Measurements from ENCODE around the gene SSBP3.
A peak's percentile ranks its signal among the peaks of the same experiment; 100 is the strongest.

SSBP3 gene

DNA sequence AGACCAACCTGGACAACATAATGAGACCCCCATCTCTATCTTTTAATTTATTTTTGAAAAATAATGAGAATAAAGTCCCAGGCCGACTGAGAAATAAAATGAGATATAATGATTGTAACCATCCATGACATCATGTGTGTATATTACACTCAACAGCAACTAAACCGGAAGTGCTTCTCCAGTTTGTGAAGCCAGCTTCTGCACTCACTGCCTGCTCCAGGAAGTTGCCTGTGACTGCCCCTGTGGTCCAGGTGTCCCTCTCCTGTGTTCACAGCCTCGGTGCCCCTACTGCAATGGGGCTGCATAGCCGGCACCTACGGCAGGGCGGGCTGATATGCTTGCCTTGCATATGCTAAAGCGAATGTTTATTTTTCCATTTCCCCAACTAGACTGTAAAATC is 68.3 kb downstream of the SSBP3 start:
- Histone ChIP-seq H3K9ac (ENCODE audit: low read depth in 1 of 2, low read length in 2 of 2) (peak overlapping the region in 1 of 2 donors; percentile 30), H3K4me1 (ENCODE audit: control insufficient read depth in 2 of 2, insufficient read depth in 2 of 2, low read length in 2 of 2) (peaks cover 14 to 22% of the 10 kb centered on the region in 2 donors), H3K27ac (ENCODE audit: low read depth in 2 of 2, low read length in 2 of 2) (no peak overlapping the region), H3K4me3 (ENCODE audit: low read length in 2 of 2) (no peak overlapping the region), H3K27me3 (ENCODE audit: control insufficient read depth in 2 of 2, insufficient read depth in 2 of 2, low read length in 2 of 2) (no peaks in the 10 kb centered on the region), H3K36me3 (ENCODE audit: control insufficient read depth in 2 of 2, insufficient read depth in 2 of 2, low read length in 2 of 2) (no peaks in the 10 kb centered on the region), H3K9me3 (ENCODE audit: control insufficient read depth in 2 of 2, low read length in 2 of 2) (no peaks in the 10 kb centered on the region)

DNA sequence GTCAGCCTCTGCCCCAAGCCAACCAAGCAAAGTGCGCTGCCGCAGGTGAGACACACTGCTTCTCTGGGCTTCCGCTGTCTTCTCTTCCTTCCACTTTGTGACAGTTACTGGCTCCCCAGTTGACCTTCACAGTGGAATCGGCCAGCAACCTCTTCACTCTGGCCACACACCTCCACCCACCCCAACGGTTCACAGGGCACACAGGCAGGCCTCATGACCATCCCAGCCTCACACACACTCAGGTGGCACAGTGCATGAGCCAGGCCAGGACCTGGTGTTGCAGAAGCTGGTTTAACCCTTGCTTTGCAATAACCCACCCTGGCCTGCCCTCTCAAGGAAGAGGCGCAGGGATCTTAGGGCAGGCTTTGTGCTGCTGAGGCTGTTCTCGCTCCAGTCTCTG is 69.2 kb downstream of the SSBP3 start:
- no peaks in the 10 kb centered on the region for H3K9me3 ChIP-seq (ENCODE audit: control insufficient read depth in 2 of 2, low read length in 2 of 2)
- no peak overlapping the region for H3K9ac ChIP-seq (ENCODE audit: low read depth in 1 of 2, low read length in 2 of 2)
- H3K36me3 ChIP-seq (ENCODE audit: control insufficient read depth in 2 of 2, insufficient read depth in 2 of 2, low read length in 2 of 2): no peaks in the 10 kb centered on the region
- no peak overlapping the region for H3K27ac ChIP-seq (ENCODE audit: low read depth in 2 of 2, low read length in 2 of 2)
- H3K27me3 ChIP-seq (ENCODE audit: control insufficient read depth in 2 of 2, insufficient read depth in 2 of 2, low read length in 2 of 2): no peaks in the 10 kb centered on the region
- H3K4me1 ChIP-seq (ENCODE audit: control insufficient read depth in 2 of 2, insufficient read depth in 2 of 2, low read length in 2 of 2): peaks cover 5 to 18% of the 10 kb centered on the region in 2 donors
- no peak overlapping the region for H3K4me3 ChIP-seq (ENCODE audit: low read length in 2 of 2)

DNA sequence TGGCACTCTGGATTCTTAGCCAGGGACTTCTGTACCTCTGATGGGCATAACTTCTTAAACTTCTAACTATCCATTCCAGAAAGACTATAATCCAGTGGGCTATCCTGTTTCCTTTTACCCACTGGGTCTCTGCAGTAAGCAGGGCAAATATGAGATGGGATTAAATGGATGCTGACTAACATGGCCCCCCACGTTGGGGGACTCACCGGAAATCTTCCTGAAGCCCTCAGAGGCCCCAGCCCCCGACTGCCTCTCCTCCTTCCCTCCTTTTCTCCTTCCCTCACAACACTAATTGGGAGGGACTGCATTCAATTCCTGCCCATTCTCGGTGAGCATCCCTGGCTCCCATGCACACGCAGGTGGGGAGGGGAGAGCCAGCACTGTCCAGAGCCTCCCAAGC is 70.1 kb downstream of the SSBP3 start:
- Histone ChIP-seq H3K4me3 (ENCODE audit: low read length in 2 of 2) (no peak overlapping the region), H3K36me3 (ENCODE audit: control insufficient read depth in 2 of 2, insufficient read depth in 2 of 2, low read length in 2 of 2) (no peaks in the 10 kb centered on the region), H3K27me3 (ENCODE audit: control insufficient read depth in 2 of 2, insufficient read depth in 2 of 2, low read length in 2 of 2) (no peaks in the 10 kb centered on the region), H3K9ac (ENCODE audit: low read depth in 1 of 2, low read length in 2 of 2) (no peak overlapping the region), H3K27ac (ENCODE audit: low read depth in 2 of 2, low read length in 2 of 2) (peak overlapping the region; percentile 62 to 79), H3K4me1 (ENCODE audit: control insufficient read depth in 2 of 2, insufficient read depth in 2 of 2, low read length in 2 of 2) (peaks cover 0 to 12% of the 10 kb centered on the region in 2 donors), H3K9me3 (ENCODE audit: control insufficient read depth in 2 of 2, low read length in 2 of 2) (no peaks in the 10 kb centered on the region)

DNA sequence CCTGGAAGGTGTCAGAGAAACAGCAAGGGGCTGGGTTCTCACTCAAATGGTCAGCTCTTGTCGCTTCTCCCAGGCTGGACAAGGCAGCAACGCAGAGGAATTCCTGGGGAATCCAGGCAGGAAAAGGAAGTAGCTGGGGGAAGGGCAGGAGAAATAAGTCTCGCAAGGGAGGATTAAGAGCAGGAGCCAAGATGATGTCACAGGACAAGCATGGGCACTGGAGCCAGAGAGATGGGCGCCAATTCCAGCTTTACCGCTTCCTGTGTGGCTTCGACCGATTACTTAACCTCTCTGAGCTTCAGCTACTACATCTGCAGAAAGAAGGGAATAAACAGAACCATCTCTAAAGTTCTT is 70.5 kb downstream of the SSBP3 start:
- H3K4me1 ChIP-seq (ENCODE audit: control insufficient read depth in 2 of 2, insufficient read depth in 2 of 2, low read length in 2 of 2): peaks cover 0 to 12% of the 10 kb centered on the region in 2 donors
- peak overlapping the region in 1 of 2 donors; percentile 7 for H3K4me3 ChIP-seq (ENCODE audit: low read length in 2 of 2)
- H3K9me3 ChIP-seq (ENCODE audit: control insufficient read depth in 2 of 2, low read length in 2 of 2): no peaks in the 10 kb centered on the region
- no peaks in the 10 kb centered on the region for H3K36me3 ChIP-seq (ENCODE audit: control insufficient read depth in 2 of 2, insufficient read depth in 2 of 2, low read length in 2 of 2)
- no peaks in the 10 kb centered on the region for H3K27me3 ChIP-seq (ENCODE audit: control insufficient read depth in 2 of 2, insufficient read depth in 2 of 2, low read length in 2 of 2)
- peak overlapping the region in 1 of 2 donors; percentile 38 for H3K9ac ChIP-seq (ENCODE audit: low read depth in 1 of 2, low read length in 2 of 2)
- peak overlapping the region; percentile 62 to 79 for H3K27ac ChIP-seq (ENCODE audit: low read depth in 2 of 2, low read length in 2 of 2)

DNA sequence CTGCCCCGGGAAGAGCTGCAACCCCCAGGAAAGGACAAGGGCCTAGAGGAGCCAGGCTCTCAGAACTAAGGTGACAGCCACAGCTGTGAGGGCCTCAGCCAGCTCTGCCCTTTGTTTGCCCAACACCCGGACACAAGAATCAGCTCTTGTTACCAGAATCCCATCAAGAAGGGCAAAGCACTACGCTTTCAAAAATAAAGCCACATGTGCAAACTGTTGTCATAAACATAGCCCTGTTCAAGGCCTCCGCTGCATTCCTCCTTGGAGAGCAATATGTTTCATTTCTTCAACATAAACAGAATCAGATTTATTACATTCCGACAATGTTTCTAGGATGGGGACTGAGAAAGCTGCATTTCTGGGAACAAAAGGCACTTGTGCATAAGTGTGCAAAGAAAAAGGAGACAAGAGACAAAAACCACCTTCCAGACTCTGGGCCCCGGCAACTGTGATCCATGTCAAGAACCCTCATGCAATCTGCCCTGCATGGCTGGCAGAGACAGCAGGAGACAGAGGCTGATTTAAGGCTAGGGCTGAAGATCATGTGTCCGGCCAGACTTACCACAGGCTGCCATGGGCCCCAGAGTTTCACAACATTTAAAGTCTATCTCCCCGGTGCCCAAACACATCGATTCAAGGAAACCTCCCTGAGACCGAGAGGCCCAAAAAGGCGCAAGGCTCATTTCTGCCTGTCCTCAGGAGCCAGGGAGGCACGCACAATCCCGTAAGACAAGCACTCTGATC is 71.0 kb downstream of the SSBP3 start:
- no peaks in the 10 kb centered on the region for H3K27me3 ChIP-seq (ENCODE audit: control insufficient read depth in 2 of 2, insufficient read depth in 2 of 2, low read length in 2 of 2)
- H3K9me3 ChIP-seq (ENCODE audit: control insufficient read depth in 2 of 2, low read length in 2 of 2): no peaks in the 10 kb centered on the region
- H3K9ac ChIP-seq (ENCODE audit: low read depth in 1 of 2, low read length in 2 of 2): peak overlapping the region in 1 of 2 donors; percentile 38
- H3K4me3 ChIP-seq (ENCODE audit: low read length in 2 of 2): peak overlapping the region in 1 of 2 donors; percentile 7
- H3K4me1 ChIP-seq (ENCODE audit: control insufficient read depth in 2 of 2, insufficient read depth in 2 of 2, low read length in 2 of 2): peaks cover 0 to 12% of the 10 kb centered on the region in 2 donors
- H3K36me3 ChIP-seq (ENCODE audit: control insufficient read depth in 2 of 2, insufficient read depth in 2 of 2, low read length in 2 of 2): no peaks in the 10 kb centered on the region
- H3K27ac ChIP-seq (ENCODE audit: low read depth in 2 of 2, low read length in 2 of 2): peak overlapping the region; percentile 62 to 79

DNA sequence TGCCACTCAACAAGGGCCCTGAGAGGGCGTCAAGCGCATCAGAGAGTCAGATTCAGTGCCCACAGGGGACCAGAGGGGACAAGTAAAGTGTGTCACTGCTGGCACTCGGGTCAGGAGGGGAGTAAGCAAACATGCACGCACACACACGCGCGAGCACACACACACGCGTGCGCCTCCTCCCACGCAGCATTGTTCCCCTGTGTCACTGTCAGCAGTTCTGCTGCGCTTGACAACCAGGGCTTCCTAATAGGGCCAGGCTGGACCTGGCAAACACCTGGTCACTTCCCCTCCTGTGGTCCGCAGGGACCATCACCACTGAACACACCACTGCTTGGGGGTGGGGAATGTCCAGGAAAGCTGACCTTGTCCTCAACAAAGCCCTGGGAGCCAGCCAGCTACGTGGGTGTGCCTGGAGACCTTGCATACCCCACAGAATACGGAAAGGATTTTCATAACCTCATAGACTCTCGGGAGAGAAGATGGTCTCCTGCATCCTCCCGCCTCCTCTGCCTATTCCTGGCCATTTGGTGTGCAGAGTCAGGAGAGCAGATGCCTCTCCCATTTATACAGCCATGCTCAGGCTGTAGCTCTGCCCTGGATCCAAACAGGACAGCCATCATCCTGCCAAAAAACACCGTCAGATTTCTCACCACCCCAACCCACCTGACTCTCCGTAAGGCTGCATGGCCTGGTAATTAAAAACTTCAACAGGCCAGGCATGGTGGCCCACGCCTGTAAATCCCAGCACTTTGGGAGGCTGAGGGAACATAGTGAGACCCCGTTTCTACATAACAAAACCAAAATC is 73.2 kb downstream of the SSBP3 start:
- H3K4me3 ChIP-seq (ENCODE audit: low read length in 2 of 2): no peak overlapping the region

DNA sequence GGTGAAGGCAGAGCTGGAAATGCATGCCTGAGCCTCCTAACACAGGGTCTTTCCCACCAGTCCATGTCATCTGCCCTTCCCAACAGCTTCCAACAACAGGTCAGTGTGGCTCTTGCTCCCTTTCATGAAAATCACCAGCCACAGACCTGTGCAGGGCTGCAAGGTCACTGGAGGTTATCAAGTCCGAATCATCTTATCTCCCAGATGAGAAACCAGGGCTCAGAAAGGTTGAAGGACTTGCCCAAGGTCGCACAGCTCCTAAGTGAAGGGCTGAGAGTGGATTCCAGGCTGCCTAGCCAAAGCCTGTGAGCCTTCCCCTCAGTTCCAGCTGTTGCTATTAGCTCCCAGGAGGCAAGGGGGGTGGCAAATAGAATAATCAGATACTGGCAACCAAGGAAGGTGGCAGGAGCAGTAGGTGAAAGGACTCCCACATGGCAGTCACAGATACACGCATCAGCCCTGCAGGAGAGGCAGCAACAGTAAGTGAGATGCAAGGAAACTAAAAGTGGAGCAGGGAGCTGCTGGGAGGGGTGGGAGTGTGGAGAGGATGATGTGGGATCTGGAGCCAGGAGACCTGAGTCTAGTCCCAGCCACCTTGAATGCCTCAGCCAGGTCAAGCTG is 74.2 kb downstream of the SSBP3 start:
- Histone ChIP-seq H3K4me3 (ENCODE audit: low read length in 2 of 2) (no peak overlapping the region), H3K9me3 (ENCODE audit: control insufficient read depth in 2 of 2, low read length in 2 of 2) (no peaks in the 10 kb centered on the region), H3K9ac (ENCODE audit: low read depth in 1 of 2, low read length in 2 of 2) (no peak overlapping the region), H3K27ac (ENCODE audit: low read depth in 2 of 2, low read length in 2 of 2) (no peak overlapping the region), H3K4me1 (ENCODE audit: control insufficient read depth in 2 of 2, insufficient read depth in 2 of 2, low read length in 2 of 2) (peaks cover 8 to 17% of the 10 kb centered on the region in 2 donors), H3K36me3 (ENCODE audit: control insufficient read depth in 2 of 2, insufficient read depth in 2 of 2, low read length in 2 of 2) (peaks cover 0 to 2% of the 10 kb centered on the region in 2 donors), H3K27me3 (ENCODE audit: control insufficient read depth in 2 of 2, insufficient read depth in 2 of 2, low read length in 2 of 2) (no peaks in the 10 kb centered on the region)

More for the DNA sequence above, 73.2 kb downstream of the SSBP3 start:
- Histone ChIP-seq H3K27me3 (ENCODE audit: control insufficient read depth in 2 of 2, insufficient read depth in 2 of 2, low read length in 2 of 2) (no peaks in the 10 kb centered on the region), H3K36me3 (ENCODE audit: control insufficient read depth in 2 of 2, insufficient read depth in 2 of 2, low read length in 2 of 2) (peaks cover 0 to 2% of the 10 kb centered on the region in 2 donors), H3K9ac (ENCODE audit: low read depth in 1 of 2, low read length in 2 of 2) (no peak overlapping the region), H3K9me3 (ENCODE audit: control insufficient read depth in 2 of 2, low read length in 2 of 2) (no peaks in the 10 kb centered on the region), H3K27ac (ENCODE audit: low read depth in 2 of 2, low read length in 2 of 2) (peak overlapping the region; percentile 6 to 21), H3K4me1 (ENCODE audit: control insufficient read depth in 2 of 2, insufficient read depth in 2 of 2, low read length in 2 of 2) (peaks cover 3 to 16% of the 10 kb centered on the region in 2 donors)

DNA sequence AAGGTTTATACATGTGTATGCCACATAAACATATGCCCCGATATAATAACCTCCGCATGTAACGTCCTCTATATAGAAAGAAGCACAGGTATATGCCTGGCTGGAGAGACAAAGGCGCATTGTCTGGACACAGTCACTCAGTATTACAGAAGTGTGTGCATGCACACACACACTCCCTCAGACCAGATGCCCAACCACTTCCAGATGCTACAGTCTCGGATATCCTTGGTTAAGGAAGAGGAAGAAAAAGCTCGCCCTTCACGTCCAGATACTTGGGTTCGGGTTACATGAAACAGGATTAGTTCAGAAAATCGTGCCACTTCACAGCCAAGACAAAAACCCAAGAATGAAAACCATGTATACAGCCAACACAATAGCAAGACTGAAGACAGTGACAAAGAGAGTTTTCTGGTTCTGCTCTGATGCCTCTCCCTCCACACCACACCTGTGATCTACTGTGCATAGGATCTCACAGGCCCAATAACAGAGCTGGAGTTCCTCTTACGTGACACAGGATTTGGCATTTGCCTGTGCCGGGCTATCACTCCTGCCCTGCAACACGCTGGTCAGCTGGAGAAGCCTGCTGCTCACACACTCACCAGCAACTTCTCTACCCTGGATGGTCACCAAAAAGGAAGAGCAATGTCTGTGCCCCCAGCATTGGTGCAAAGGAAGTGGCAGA is 75.0 kb downstream of the SSBP3 start:
- H3K27ac ChIP-seq (ENCODE audit: low read depth in 2 of 2, low read length in 2 of 2): no peak overlapping the region
- H3K27me3 ChIP-seq (ENCODE audit: control insufficient read depth in 2 of 2, insufficient read depth in 2 of 2, low read length in 2 of 2): no peaks in the 10 kb centered on the region
- peaks cover 0 to 2% of the 10 kb centered on the region in 2 donors for H3K36me3 ChIP-seq (ENCODE audit: control insufficient read depth in 2 of 2, insufficient read depth in 2 of 2, low read length in 2 of 2)
- H3K4me3 ChIP-seq (ENCODE audit: low read length in 2 of 2): no peak overlapping the region
- no peaks in the 10 kb centered on the region for H3K9me3 ChIP-seq (ENCODE audit: control insufficient read depth in 2 of 2, low read length in 2 of 2)
- H3K4me1 ChIP-seq (ENCODE audit: control insufficient read depth in 2 of 2, insufficient read depth in 2 of 2, low read length in 2 of 2): peaks cover 13 to 17% of the 10 kb centered on the region in 2 donors
- no peak overlapping the region for H3K9ac ChIP-seq (ENCODE audit: low read depth in 1 of 2, low read length in 2 of 2)

DNA sequence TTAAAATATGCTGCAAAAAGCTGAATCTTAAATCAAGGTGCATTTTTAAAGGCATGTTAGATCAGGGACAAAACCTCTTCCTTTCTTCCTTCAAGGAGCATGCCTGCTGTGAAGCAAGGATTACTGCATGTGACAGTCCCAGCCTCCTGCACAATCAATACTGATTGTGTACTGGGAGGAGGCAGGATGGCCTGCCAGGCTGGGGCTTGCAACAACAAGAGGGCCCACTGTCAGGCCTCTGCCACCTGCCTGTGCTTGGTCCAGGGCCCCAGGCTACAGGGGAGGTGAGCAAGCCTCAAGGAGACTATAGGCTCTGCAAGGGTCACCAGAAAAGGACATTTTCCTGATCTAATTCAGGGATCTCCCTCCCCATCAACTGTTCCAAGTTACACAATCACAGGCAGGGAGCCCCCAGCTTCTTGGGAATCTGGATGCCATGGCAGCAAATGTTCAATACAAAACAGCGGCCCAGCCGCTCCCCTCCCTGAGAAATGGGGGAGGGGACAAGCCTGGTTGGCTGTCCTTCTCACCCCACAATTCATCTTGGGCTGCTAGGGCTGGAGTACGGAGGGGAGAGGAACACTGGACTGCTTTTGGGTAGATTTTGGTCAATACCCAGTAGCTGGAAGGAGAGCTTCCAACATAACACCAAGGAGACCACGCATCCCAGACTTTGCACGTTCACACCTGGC is 76.7 kb downstream of the SSBP3 start:
- no peaks in the 10 kb centered on the region for H3K9me3 ChIP-seq (ENCODE audit: control insufficient read depth in 2 of 2, low read length in 2 of 2)
- H3K36me3 ChIP-seq (ENCODE audit: control insufficient read depth in 2 of 2, insufficient read depth in 2 of 2, low read length in 2 of 2): peaks cover 0 to 2% of the 10 kb centered on the region in 2 donors
- H3K4me3 ChIP-seq (ENCODE audit: low read length in 2 of 2): no peak overlapping the region
- H3K9ac ChIP-seq (ENCODE audit: low read depth in 1 of 2, low read length in 2 of 2): no peak overlapping the region
- no peak overlapping the region for H3K27ac ChIP-seq (ENCODE audit: low read depth in 2 of 2, low read length in 2 of 2)
- no peaks in the 10 kb centered on the region for H3K27me3 ChIP-seq (ENCODE audit: control insufficient read depth in 2 of 2, insufficient read depth in 2 of 2, low read length in 2 of 2)
- peaks cover 13 to 17% of the 10 kb centered on the region in 2 donors for H3K4me1 ChIP-seq (ENCODE audit: control insufficient read depth in 2 of 2, insufficient read depth in 2 of 2, low read length in 2 of 2)
